Prostate gland (tissue), 2 donors: ENCODE results near the gene ESAM.

ENCODE experiments used
- CTCF ChIP-seq, 4 experiments: fragments of 200-600 bp in 2 of 4; fragments of 450-650 bp in 2 of 4; sonication (generic) in 2 of 4; IDR thresholded peaks; 1 replicate in 3 of 4; 2 replicates in 1 of 4; pipeline ENCODE4 v1.5.1; 2016 to 2019; ENCODE audit warnings: antibody characterized with exemption in 4 of 4, mild to moderate bottlenecking in 2 of 4, moderate library complexity in 2 of 4
- POLR2A ChIP-seq: fragments of 450-650 bp; IDR thresholded peaks from one replicate; pipeline ENCODE4 v1.6.1; 2016; ENCODE audit warnings: antibody characterized with exemption, mild to moderate bottlenecking

DNA sequence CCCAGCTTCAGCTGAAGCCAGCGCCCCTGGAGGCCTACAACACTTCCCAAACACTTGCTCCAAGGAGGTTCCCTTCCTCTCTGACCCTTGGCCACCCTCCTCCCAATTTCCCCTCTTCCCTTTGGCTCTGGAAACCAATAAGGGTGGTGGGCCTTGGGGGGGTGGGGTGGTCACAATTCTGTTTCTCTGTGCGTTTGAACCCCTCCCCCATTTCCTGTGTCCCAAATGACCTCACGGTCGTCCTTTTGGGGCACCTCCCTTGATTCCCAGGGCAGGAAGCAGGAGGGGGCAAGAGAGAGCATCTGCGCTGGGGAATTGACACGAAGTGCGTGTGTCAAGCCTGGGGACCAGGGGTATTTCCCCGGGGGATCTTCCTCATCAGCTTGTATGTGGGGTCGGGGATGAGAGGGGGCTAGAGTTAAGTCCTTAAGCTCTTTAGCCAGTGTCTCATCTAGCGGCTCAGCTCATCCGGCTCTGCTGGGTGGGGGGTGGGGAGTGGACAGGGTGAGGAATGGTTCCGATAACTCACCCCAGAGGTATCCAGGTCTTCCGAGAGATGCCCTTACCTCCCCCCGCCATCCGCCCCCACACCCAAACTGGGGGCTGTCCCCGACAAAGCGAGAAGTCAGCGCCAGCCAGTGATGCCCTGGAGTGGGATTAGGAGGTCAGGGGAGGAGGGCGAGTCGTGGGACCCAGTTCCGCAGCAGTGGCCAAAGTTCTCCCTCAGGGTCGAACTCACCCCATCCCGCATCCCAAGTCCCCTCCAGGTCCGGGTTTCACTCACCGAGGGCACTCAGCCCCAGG, 587 bp downstream of the ESAM start:
- no peak for TF ChIP-seq POLR2A
- TF ChIP-seq CTCF (IDR thresholded peaks at IDR 0.05) = no peak
